ENCODE data around the gene TEX13A.

The TEX13A gene

DNA sequence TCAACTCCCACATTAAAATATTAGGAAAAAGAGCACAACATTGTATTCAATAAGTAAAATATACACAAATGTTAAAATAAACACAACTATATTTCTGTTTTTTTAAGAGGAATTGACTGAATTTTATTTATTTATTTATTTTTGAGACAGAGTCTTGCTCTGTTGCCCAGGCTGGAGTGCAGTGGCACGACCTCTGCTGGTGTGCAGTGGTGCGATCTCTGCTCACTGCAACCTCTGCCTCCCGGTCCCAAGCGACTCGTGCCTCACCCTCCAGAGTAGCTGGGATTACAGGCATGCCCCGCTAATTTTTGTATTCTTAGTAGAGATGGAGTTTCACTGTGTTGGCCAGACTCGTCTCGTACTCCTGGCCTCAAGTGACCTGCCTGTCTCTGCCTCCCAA, 31.4 kb downstream of the TEX13A start:
- no peak for DNase-seq (ENCODE audit: low read depth)
- TF ChIP-seq, protein P1, sequence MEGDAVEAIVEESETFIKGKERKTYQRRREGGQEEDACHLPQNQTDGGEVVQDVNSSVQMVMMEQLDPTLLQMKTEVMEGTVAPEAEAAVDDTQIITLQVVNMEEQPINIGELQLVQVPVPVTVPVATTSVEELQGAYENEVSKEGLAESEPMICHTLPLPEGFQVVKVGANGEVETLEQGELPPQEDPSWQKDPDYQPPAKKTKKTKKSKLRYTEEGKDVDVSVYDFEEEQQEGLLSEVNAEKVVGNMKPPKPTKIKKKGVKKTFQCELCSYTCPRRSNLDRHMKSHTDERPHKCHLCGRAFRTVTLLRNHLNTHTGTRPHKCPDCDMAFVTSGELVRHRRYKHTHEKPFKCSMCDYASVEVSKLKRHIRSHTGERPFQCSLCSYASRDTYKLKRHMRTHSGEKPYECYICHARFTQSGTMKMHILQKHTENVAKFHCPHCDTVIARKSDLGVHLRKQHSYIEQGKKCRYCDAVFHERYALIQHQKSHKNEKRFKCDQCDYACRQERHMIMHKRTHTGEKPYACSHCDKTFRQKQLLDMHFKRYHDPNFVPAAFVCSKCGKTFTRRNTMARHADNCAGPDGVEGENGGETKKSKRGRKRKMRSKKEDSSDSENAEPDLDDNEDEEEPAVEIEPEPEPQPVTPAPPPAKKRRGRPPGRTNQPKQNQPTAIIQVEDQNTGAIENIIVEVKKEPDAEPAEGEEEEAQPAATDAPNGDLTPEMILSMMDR (conservative IDR thresholded peaks at IDR 0.05; ENCODE audit: low read depth, low read length), result no peak
- H3K4me3 ChIP-seq (ENCODE audit: low read length), result no peak overlapping the region

GRCh38 chrX:105179644-105180043, 40.9 kb downstream of the TEX13A start:
- TF ChIP-seq, protein P1 (conservative IDR thresholded peaks at IDR 0.05; ENCODE audit: low read depth, low read length), result no peak
- H3K4me3 ChIP-seq (ENCODE audit: low read length), result no peak overlapping the region
- DNase-seq (ENCODE audit: low read depth), result no peak

GRCh38 chrX:105173071-105173470, 47.4 kb downstream of the TEX13A start:
- H3K4me3 ChIP-seq (ENCODE audit: low read length), result no peak overlapping the region
- TF ChIP-seq, protein P1 (conservative IDR thresholded peaks at IDR 0.05; ENCODE audit: low read depth, low read length), result no peak
- DNase-seq (ENCODE audit: low read depth), result no peak

Data from retinal pigment epithelial cell (primary cell).